C1 segment of cervical spinal cord (tissue), 14 donors: ENCODE data around the gene ERO1A.

ENCODE experiments used
- DNase-seq, 14 donors: peaks; one replicate each; lab custom pipeline; 2025; lab: John Stamatoyannopoulos, UW

Gene ERO1A

GRCh38 chr14:52700701-52701172 lies 5.4 kb upstream of the ERO1A start:
- no peak for DNase-seq

- DNase-seq = peak in 11 of 14 donors; percentile 29 to 74 (median 48)
Observed at GRCh38 chr14:52694761-52695480, 437 bp downstream of the ERO1A start.

GRCh38 chr14:52693532-52693931 lies 1.8 kb downstream of the ERO1A start:
- DNase-seq = no peak

GRCh38 chr14:52693036-52693435 lies 2.3 kb downstream of the ERO1A start:
- DNase-seq = no peak

GRCh38 chr14:52692248-52692962 lies 3.0 kb downstream of the ERO1A start:
- DNase-seq = no peak

- DNase-seq = no peak
Observed at GRCh38 chr14:52690983-52691760, 4.2 kb downstream of the ERO1A start.

- DNase-seq = no peak
Observed at GRCh38 chr14:52686176-52686575, 9.2 kb downstream of the ERO1A start.

- no peak for DNase-seq
Observed at GRCh38 chr14:52683985-52684520, 11.3 kb downstream of the ERO1A start.

- DNase-seq = no peak
Observed at GRCh38 chr14:52678591-52678990, 16.8 kb downstream of the ERO1A start.

GRCh38 chr14:52663850-52664249 lies 31.5 kb downstream of the ERO1A start:
- no peak for DNase-seq

GRCh38 chr14:52661314-52661713 lies 34.0 kb downstream of the ERO1A start:
- no peak for DNase-seq

- no peak for DNase-seq
Observed at GRCh38 chr14:52660832-52661231, 34.5 kb downstream of the ERO1A start.

GRCh38 chr14:52660325-52660724 lies 35.0 kb downstream of the ERO1A start:
- no peak for DNase-seq

- DNase-seq = no peak
Observed at GRCh38 chr14:52656905-52657304, 38.5 kb downstream of the ERO1A start.

- DNase-seq = no peak
Observed at GRCh38 chr14:52650774-52651173, 44.6 kb downstream of the ERO1A start.

- DNase-seq = no peak
Observed at GRCh38 chr14:52649511-52649910, 45.8 kb downstream of the ERO1A start.

GRCh38 chr14:52641745-52642144 lies 53.6 kb downstream of the ERO1A start:
- DNase-seq = no peak

- no peak for DNase-seq
Observed at GRCh38 chr14:52640137-52640536, 55.2 kb downstream of the ERO1A start.

GRCh38 chr14:52619687-52620086 lies 75.7 kb downstream of the ERO1A start:
- DNase-seq = no peak

- no peak for DNase-seq
Observed at GRCh38 chr14:52618602-52619001, 76.8 kb downstream of the ERO1A start.

- DNase-seq = no peak
Observed at GRCh38 chr14:52610187-52610586, 85.2 kb downstream of the ERO1A start.

GRCh38 chr14:52609445-52610044 lies 85.8 kb downstream of the ERO1A start:
- no peak for DNase-seq
